ENCODE measurements around the gene MTF1.
A peak's percentile ranks its signal among the peaks of the same experiment; 100 is the strongest.

The MTF1 gene

DNA sequence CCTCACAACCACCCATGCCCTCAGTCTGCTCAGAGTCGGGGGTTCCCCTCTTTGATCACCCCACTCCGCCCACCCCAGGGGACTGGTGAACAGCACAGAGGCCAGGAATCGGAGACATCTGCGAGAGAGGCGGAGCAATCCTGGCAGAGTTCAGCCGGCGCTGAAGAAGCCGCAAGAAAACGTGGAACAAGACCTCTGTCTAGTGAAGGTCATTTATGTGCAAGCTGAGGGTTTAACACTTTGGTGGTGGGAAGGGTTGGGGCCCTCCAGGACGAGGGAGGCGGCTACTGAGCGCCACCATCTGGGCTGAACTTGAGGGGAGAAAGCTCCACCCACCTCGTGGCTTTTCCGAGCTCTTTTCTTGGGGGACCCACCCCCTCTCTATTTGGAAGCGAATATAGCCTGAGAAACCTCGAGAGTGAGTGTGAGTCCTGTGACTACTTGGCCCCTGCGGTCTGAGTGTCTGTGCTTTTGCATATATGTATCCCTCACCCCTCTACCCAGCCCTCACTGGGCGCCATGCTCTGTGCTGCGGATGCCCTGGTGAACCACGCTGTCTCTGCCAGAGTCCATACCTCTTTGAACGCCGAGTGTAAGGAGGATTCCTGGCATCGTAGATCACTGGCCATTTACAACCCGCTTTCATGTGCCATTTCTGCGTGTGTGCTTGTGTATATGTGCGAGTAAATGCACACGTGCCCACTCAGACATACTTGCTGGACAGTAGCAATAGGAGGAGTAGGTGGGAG lies 93.3 kb downstream of the MTF1 start:
- TF ChIP-seq CREB1 (IDR thresholded peaks at IDR 0.05; ENCODE audit: low read depth) (no peak), NFIC (IDR thresholded peaks at IDR 0.05) (no peak), EP300 (IDR thresholded peaks at IDR 0.05; ENCODE audit: borderline replicate concordance) (no peak), EGR1 (IDR thresholded peaks at IDR 0.05) (no peak), RAD21 (IDR thresholded peaks at IDR 0.05; ENCODE audit: low read depth) (peak; percentile 36)
- TF ChIP-seq, protein P1, sequence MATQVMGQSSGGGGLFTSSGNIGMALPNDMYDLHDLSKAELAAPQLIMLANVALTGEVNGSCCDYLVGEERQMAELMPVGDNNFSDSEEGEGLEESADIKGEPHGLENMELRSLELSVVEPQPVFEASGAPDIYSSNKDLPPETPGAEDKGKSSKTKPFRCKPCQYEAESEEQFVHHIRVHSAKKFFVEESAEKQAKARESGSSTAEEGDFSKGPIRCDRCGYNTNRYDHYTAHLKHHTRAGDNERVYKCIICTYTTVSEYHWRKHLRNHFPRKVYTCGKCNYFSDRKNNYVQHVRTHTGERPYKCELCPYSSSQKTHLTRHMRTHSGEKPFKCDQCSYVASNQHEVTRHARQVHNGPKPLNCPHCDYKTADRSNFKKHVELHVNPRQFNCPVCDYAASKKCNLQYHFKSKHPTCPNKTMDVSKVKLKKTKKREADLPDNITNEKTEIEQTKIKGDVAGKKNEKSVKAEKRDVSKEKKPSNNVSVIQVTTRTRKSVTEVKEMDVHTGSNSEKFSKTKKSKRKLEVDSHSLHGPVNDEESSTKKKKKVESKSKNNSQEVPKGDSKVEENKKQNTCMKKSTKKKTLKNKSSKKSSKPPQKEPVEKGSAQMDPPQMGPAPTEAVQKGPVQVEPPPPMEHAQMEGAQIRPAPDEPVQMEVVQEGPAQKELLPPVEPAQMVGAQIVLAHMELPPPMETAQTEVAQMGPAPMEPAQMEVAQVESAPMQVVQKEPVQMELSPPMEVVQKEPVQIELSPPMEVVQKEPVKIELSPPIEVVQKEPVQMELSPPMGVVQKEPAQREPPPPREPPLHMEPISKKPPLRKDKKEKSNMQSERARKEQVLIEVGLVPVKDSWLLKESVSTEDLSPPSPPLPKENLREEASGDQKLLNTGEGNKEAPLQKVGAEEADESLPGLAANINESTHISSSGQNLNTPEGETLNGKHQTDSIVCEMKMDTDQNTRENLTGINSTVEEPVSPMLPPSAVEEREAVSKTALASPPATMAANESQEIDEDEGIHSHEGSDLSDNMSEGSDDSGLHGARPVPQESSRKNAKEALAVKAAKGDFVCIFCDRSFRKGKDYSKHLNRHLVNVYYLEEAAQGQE (IDR thresholded peaks at IDR 0.05; ENCODE audit: low read depth): 0 out of 2 replicates have a peak, but pooled peaks have one; percentile 18

DNA sequence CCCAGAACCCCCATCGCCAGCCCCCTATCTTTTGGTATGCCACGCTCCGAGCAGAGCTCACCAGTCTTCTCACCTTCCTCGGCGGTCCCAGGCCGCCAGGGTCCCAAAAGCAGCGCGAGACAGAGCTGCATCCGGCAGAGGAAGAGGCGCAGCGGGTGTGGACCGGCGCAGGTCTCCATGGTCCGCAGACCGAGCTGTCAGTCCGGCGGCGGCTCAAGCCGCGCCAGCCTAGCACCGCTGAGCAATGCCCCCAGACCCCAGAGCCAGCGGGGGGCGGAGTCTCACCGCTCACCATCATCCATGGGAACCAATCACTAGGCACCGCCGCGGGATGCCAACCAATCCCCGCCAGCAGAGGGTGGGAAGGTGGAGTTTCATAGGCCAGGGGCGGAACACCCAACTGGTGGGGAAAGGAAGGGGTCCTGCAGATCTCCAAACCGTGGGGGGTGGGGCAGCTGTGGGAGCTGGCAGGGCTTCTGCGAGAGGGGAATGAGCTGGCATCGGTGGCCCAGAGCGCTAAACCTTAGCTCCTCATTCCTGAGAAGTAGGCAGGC lies 94.4 kb downstream of the MTF1 start, which contains the start of gene EPHA10:
Gene EPHA10 (minus strand): TSS at position 233 of the 554 bp plus-strand sequence. CDS start 54 bp downstream, at position 179.
- no peak for TF ChIP-seq CREB1 (IDR thresholded peaks at IDR 0.05; ENCODE audit: low read depth)
- TF ChIP-seq ZBTB7A (IDR thresholded peaks at IDR 0.05; ENCODE audit: low read depth): no peak
- TF ChIP-seq TCF12 (IDR thresholded peaks at IDR 0.05; ENCODE audit: low read depth): no peak
- no peak for TF ChIP-seq EGR1 (IDR thresholded peaks at IDR 0.05)
- no peak for TF ChIP-seq TAF1 (IDR thresholded peaks at IDR 0.05; ENCODE audit: low read depth)
- TF ChIP-seq, protein P1 (IDR thresholded peaks at IDR 0.05; ENCODE audit: low read depth): no peak
- TF ChIP-seq, protein P2, sequence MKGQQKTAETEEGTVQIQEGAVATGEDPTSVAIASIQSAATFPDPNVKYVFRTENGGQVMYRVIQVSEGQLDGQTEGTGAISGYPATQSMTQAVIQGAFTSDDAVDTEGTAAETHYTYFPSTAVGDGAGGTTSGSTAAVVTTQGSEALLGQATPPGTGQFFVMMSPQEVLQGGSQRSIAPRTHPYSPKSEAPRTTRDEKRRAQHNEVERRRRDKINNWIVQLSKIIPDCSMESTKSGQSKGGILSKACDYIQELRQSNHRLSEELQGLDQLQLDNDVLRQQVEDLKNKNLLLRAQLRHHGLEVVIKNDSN (IDR thresholded peaks at IDR 0.05): no peak
- no peak for TF ChIP-seq CEBPB (IDR thresholded peaks at IDR 0.05)
- no peak for TF ChIP-seq TEAD4 (IDR thresholded peaks at IDR 0.05)
- no peak for TF ChIP-seq RAD21 (IDR thresholded peaks at IDR 0.05; ENCODE audit: low read depth)

DNA sequence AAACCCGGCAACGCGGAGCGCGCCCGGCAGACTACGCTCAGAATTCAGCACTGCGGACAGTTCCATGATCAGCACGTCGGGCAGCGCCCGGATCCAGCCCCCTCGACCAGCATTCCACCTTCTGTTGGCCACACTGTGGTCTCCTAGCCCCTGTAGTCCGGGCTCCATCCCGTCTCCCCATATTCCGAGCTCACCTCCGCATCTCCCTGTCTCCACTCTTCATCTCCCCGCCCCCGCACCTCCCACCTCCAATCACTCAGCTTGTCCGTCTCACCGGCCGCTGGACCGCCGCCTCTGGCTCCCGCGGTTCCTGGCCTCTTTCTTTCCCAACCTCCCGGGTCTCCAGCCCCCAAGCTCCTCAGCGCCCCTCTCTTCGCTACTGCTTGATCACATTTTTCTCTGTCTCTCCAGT lies 95.0 kb downstream of the MTF1 start:
- peak; percentile 61; the same call in 1 of the 2 replicates for TF ChIP-seq ZBTB7A (IDR thresholded peaks at IDR 0.05; ENCODE audit: low read depth)
- no peak for TF ChIP-seq EP300 (IDR thresholded peaks at IDR 0.05; ENCODE audit: borderline replicate concordance)
- TF ChIP-seq, protein P3, sequence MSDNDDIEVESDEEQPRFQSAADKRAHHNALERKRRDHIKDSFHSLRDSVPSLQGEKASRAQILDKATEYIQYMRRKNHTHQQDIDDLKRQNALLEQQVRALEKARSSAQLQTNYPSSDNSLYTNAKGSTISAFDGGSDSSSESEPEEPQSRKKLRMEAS (IDR thresholded peaks at IDR 0.05): peak; percentile 32; the same call in 1 of the 2 replicates
- TF ChIP-seq TEAD4 (IDR thresholded peaks at IDR 0.05): peak; percentile 34; the same call in 1 of the 2 replicates
- TF ChIP-seq, protein P1 (IDR thresholded peaks at IDR 0.05; ENCODE audit: low read depth): peak; percentile 99
- no peak for TF ChIP-seq YY1 (IDR thresholded peaks at IDR 0.05; ENCODE audit: low read depth)
- no peak for TF ChIP-seq EGR1 (IDR thresholded peaks at IDR 0.05)

DNA sequence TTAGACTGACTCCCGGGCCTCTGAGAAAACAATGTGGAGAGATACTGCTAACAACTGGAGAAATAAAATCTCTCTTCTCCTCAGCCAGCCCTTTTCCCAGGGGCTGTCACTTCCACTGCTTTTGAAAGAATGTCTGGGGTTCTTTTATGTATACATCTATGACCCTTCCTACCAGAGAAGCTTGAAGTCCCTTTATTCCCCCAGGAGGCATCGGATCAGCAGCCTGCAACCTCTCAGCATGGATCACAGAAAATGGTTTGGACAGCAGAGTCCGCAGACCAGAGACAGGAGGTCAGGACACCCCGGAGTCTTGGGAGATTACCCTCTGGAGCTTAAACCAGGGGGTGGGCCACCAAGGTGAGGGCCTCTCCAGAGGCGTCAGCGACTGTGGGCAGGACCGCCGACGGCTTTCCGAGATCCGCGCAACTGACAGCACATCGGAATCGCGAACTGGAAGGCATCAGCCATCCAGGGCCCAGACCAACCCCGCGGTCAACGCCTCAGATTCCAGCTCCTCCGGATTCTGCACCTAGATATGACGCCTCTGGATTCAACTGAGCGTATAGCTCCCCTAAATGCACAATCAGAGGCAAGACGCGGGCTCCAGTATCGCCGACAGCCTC lies 95.5 kb downstream of the MTF1 start:
- no peak for TF ChIP-seq EP300 (IDR thresholded peaks at IDR 0.05; ENCODE audit: borderline replicate concordance)
- no peak for TF ChIP-seq EGR1 (IDR thresholded peaks at IDR 0.05)

DNA sequence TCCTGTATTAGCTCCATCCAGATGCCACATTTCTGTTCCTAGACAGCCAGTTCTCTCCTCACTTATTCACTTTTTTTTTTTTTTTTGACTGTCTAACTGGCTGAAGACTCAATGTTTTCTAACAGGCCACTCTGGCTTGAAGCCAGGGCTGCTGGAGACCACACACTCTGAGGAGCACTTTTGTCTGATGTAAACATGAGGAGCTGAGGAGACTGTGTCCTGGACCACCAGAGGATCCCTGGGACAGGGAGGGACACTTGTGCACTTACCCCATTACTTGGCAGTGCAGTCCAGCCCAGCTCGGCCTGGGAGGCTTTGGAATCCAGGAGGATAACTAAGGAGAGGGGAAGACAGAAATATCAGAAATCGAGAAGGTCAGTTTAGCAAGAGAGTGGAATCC lies 96.9 kb downstream of the MTF1 start:
- TF ChIP-seq, protein P2 (IDR thresholded peaks at IDR 0.05): no peak
- no peak for TF ChIP-seq ZBTB7A (IDR thresholded peaks at IDR 0.05; ENCODE audit: low read depth)
- TF ChIP-seq TAF1 (IDR thresholded peaks at IDR 0.05; ENCODE audit: low read depth): no peak
- TF ChIP-seq FOXM1 (IDR thresholded peaks at IDR 0.05; ENCODE audit: borderline replicate concordance, low read depth): no peak
- no peak for TF ChIP-seq YY1 (IDR thresholded peaks at IDR 0.05; ENCODE audit: low read depth)
- TF ChIP-seq EGR1 (IDR thresholded peaks at IDR 0.05): no peak
- no peak for TF ChIP-seq CEBPB (IDR thresholded peaks at IDR 0.05)
- no peak for TF ChIP-seq EP300 (IDR thresholded peaks at IDR 0.05; ENCODE audit: borderline replicate concordance)
- no peak for TF ChIP-seq NFIC (IDR thresholded peaks at IDR 0.05)
- no peak for TF ChIP-seq TEAD4 (IDR thresholded peaks at IDR 0.05)
